ENCODE data around the gene COX5A. TPM values are rescaled to one million over a fixed set of nuclear protein-coding genes. Genes with fewer than 3 reads are reported as not detected.

COX5A gene
- total RNA-seq, 2 experiments from 2014 or later = 168 to 391 TPM

- Histone ChIP-seq H3K9me2 (ENCODE audit: insufficient read depth, low read length) (no peaks in the 10 kb centered on the region), H3K79me2 (ENCODE audit: insufficient read depth, low read depth, low read length) (no peaks in the 10 kb centered on the region), H3K36me3 (ENCODE audit: insufficient read depth, low read length) (no peaks in the 10 kb centered on the region), H3K9me3 (ENCODE audit: low read length) (peaks cover 11% of the 10 kb centered on the region; the same call in 1 of the 2 replicates), H3K4me2 (ENCODE audit: low read length) (no peak overlapping the region), H3K4me3 (ENCODE audit: low read depth, low read length, poor library complexity, severe bottlenecking) (no peak overlapping the region), H2AFZ (ENCODE audit: low read length) (no peak overlapping the region), H3K27ac (ENCODE audit: low read depth, low read length, poor library complexity, severe bottlenecking) (no peak overlapping the region), H3K4me1 (ENCODE audit: insufficient read depth, low read length, poor library complexity, severe bottlenecking) (peaks cover 6% of the 10 kb centered on the region), H4K20me1 (ENCODE audit: insufficient read depth, low read length) (no peaks in the 10 kb centered on the region)
- intact Hi-C loops (cut with micrococcal nuclease; ENCODE audit: unreplicated experiment) = no loop called here
- ChIA-PET POLR2A (no interaction called here), CTCF (ENCODE audit: unreplicated experiment) (no interaction called here)
- no peak for DNase-seq (ENCODE audit: low spot score)
- TF ChIP-seq EZH2phosphoT487 (IDR thresholded peaks at IDR 0.05; ENCODE audit: borderline replicate concordance, low read depth, low read length) (no peak), CTCF (conservative IDR thresholded peaks at IDR 0.05; ENCODE audit: low read length) (no peak)
- BruUV-seq (replicated peaks) = no TSS peak
These were observed 59.6 kb downstream of the COX5A start for GRCh38 chr15:74878273-74878672.

GRCh38 chr15:74873756-74874424 lies 64.0 kb downstream of the COX5A start:
- peaks cover 5% of the 10 kb centered on the region for H4K20me1 ChIP-seq (ENCODE audit: insufficient read depth, low read length)
- intact Hi-C loops (cut with micrococcal nuclease; ENCODE audit: unreplicated experiment) = loop anchor here (2.0 kb wide), 1 partner anchor 17 kb away; no protein-coding TSS in a partner anchor
- H3K4me3 ChIP-seq (ENCODE audit: low read depth, low read length, poor library complexity, severe bottlenecking) = peak overlapping the region; percentile 74
- H3K9me2 ChIP-seq (ENCODE audit: insufficient read depth, low read length) = no peaks in the 10 kb centered on the region
- 0 out of 2 replicates have a peak, but pooled peaks cover 1% of the 10 kb centered on the region for H3K9me3 ChIP-seq (ENCODE audit: low read length)
- H3K4me1 ChIP-seq (ENCODE audit: insufficient read depth, low read length, poor library complexity, severe bottlenecking) = peaks cover 38% of the 10 kb centered on the region
- CTCF ChIA-PET (ENCODE audit: unreplicated experiment) = interaction anchor here (0.6 kb wide), 1 partner anchor 56 kb away, joined by 3 read pairs; no protein-coding TSS in a partner anchor
- no TSS peak for BruUV-seq (replicated peaks)
- H3K4me2 ChIP-seq (ENCODE audit: low read length) = peak overlapping the region; percentile 79
- POLR2A ChIA-PET = interaction anchor here (0.5 to 2.5 kb wide), 4 partner anchors 10 to 146 kb away, joined by 3 to 8 read pairs (median 6); partner anchors contain the start of gene MPI
- no peak overlapping the region for H3K27ac ChIP-seq (ENCODE audit: low read depth, low read length, poor library complexity, severe bottlenecking)
- H3K79me2 ChIP-seq (ENCODE audit: insufficient read depth, low read depth, low read length) = peaks cover 38% of the 10 kb centered on the region
- peak; percentile 37 for DNase-seq (ENCODE audit: low spot score)
- H3K36me3 ChIP-seq (ENCODE audit: insufficient read depth, low read length) = peaks cover 10% of the 10 kb centered on the region
- TF ChIP-seq CTCF (conservative IDR thresholded peaks at IDR 0.05; ENCODE audit: low read length) (no peak), EZH2phosphoT487 (IDR thresholded peaks at IDR 0.05; ENCODE audit: borderline replicate concordance, low read depth, low read length) (no peak)
- peak overlapping the region; percentile 70 for H2AFZ ChIP-seq (ENCODE audit: low read length)
